Measurements from ENCODE around the gene CD82. TPM values are rescaled to one million over a fixed set of nuclear protein-coding genes. Genes with fewer than 3 reads are reported as not detected.

CD82 gene
- total and polyA plus RNA-seq, 4 donors, result 21.6 to 54.4 (median 40.2) TPM

GRCh38 chr11:44595964-44596381 lies 30.5 kb downstream of the CD82 start:
- H3K36me3 ChIP-seq (ENCODE audit: control insufficient read depth, insufficient read depth, low read length), result peaks cover 19% of the 10 kb centered on the region
- 41% methylated on average over 10 of the region's 10 CpGs for WGBS (ENCODE audit: insufficient coverage)
- no peak overlapping the region for H3K4me3 ChIP-seq (ENCODE audit: low read depth, low read length)
- DNase-seq (ENCODE audit: low read depth in 4 of 6, low spot score in 6 of 6), result peak; percentile 35 to 91 (median 49)
- H3K4me1 ChIP-seq (ENCODE audit: control insufficient read depth, insufficient read depth, low read length), result peaks cover 74% of the 10 kb centered on the region
- peak overlapping the region; percentile 71 for H3K27ac ChIP-seq (ENCODE audit: low read depth, low read length)
- no peaks in the 10 kb centered on the region for H3K27me3 ChIP-seq (ENCODE audit: control insufficient read depth, insufficient read depth, low read length)
- H3K9me3 ChIP-seq (ENCODE audit: control insufficient read depth, insufficient read depth, low read length), result no peaks in the 10 kb centered on the region

- Histone ChIP-seq H3K4me3 (ENCODE audit: low read depth, low read length) (no peak overlapping the region), H3K27me3 (ENCODE audit: control insufficient read depth, insufficient read depth, low read length) (no peaks in the 10 kb centered on the region), H3K4me1 (ENCODE audit: control insufficient read depth, insufficient read depth, low read length) (peaks cover 81% of the 10 kb centered on the region), H3K27ac (ENCODE audit: low read depth, low read length) (peak overlapping the region; percentile 71), H3K36me3 (ENCODE audit: control insufficient read depth, insufficient read depth, low read length) (peaks cover 24% of the 10 kb centered on the region), H3K9me3 (ENCODE audit: control insufficient read depth, insufficient read depth, low read length) (no peaks in the 10 kb centered on the region)
- 56% methylated on average over 5 of the region's 13 CpGs for WGBS (ENCODE audit: insufficient coverage)
- no peak for DNase-seq (ENCODE audit: low read depth in 4 of 6, low spot score in 6 of 6)
These were observed 31.2 kb downstream of the CD82 start for GRCh38 chr11:44596525-44597276.

GRCh38 chr11:44597358-44598012 lies 32.0 kb downstream of the CD82 start:
- no peak overlapping the region for H3K4me3 ChIP-seq (ENCODE audit: low read depth, low read length)
- H3K27ac ChIP-seq (ENCODE audit: low read depth, low read length), result no peak overlapping the region
- H3K36me3 ChIP-seq (ENCODE audit: control insufficient read depth, insufficient read depth, low read length), result peaks cover 24% of the 10 kb centered on the region
- H3K4me1 ChIP-seq (ENCODE audit: control insufficient read depth, insufficient read depth, low read length), result peaks cover 80% of the 10 kb centered on the region
- no peaks in the 10 kb centered on the region for H3K27me3 ChIP-seq (ENCODE audit: control insufficient read depth, insufficient read depth, low read length)
- no peak for DNase-seq (ENCODE audit: low read depth in 4 of 6, low spot score in 6 of 6)
- WGBS (ENCODE audit: insufficient coverage), result 76% methylated on average over 2 of the region's 5 CpGs
- H3K9me3 ChIP-seq (ENCODE audit: control insufficient read depth, insufficient read depth, low read length), result no peaks in the 10 kb centered on the region

DNA sequence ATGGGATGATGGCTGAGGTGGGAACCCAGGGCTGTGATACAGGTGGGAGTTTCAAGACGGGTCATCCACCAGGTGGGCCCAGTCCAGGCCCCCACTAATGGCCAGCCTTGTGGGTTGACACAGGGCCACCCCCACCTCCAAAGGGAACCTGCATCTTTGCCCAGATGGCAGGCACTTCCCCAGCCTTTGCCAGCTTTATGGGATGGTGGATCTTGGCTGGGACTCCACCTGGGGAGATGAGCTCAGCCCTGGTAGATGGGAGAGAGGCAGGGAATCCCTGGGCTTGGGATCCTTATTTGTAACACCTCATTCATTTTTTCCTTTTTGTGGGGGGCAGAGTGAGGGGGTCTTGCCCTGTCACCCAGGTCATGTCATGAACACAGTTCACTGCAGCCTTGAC lies 33.4 kb downstream of the CD82 start:
- H3K4me3 ChIP-seq (ENCODE audit: low read depth, low read length), result no peak overlapping the region
- no peak for DNase-seq (ENCODE audit: low read depth in 4 of 6, low spot score in 6 of 6)
- H3K36me3 ChIP-seq (ENCODE audit: control insufficient read depth, insufficient read depth, low read length), result peaks cover 25% of the 10 kb centered on the region
- no peaks in the 10 kb centered on the region for H3K27me3 ChIP-seq (ENCODE audit: control insufficient read depth, insufficient read depth, low read length)
- no peaks in the 10 kb centered on the region for H3K9me3 ChIP-seq (ENCODE audit: control insufficient read depth, insufficient read depth, low read length)
- H3K27ac ChIP-seq (ENCODE audit: low read depth, low read length), result no peak overlapping the region
- H3K4me1 ChIP-seq (ENCODE audit: control insufficient read depth, insufficient read depth, low read length), result peaks cover 83% of the 10 kb centered on the region
- WGBS (ENCODE audit: insufficient coverage), result 100% methylated on average over 1 of the region's 1 CpG

GRCh38 chr11:44600261-44600660 lies 34.8 kb downstream of the CD82 start:
- H3K27ac ChIP-seq (ENCODE audit: low read depth, low read length), result peak overlapping the region; percentile 71
- H3K27me3 ChIP-seq (ENCODE audit: control insufficient read depth, insufficient read depth, low read length), result no peaks in the 10 kb centered on the region
- H3K4me1 ChIP-seq (ENCODE audit: control insufficient read depth, insufficient read depth, low read length), result peaks cover 81% of the 10 kb centered on the region
- DNase-seq (ENCODE audit: low read depth in 4 of 6, low spot score in 6 of 6), result no peak
- H3K36me3 ChIP-seq (ENCODE audit: control insufficient read depth, insufficient read depth, low read length), result peaks cover 31% of the 10 kb centered on the region
- WGBS (ENCODE audit: insufficient coverage), result 90% methylated on average over 3 of the region's 7 CpGs
- H3K4me3 ChIP-seq (ENCODE audit: low read depth, low read length), result no peak overlapping the region
- H3K9me3 ChIP-seq (ENCODE audit: control insufficient read depth, insufficient read depth, low read length), result no peaks in the 10 kb centered on the region

- peaks cover 75% of the 10 kb centered on the region for H3K4me1 ChIP-seq (ENCODE audit: control insufficient read depth, insufficient read depth, low read length)
- H3K9me3 ChIP-seq (ENCODE audit: control insufficient read depth, insufficient read depth, low read length), result no peaks in the 10 kb centered on the region
- H3K36me3 ChIP-seq (ENCODE audit: control insufficient read depth, insufficient read depth, low read length), result peaks cover 36% of the 10 kb centered on the region
- H3K27me3 ChIP-seq (ENCODE audit: control insufficient read depth, insufficient read depth, low read length), result no peaks in the 10 kb centered on the region
- no peak overlapping the region for H3K4me3 ChIP-seq (ENCODE audit: low read depth, low read length)
- DNase-seq (ENCODE audit: low read depth in 4 of 6, low spot score in 6 of 6), result peak in 2 of 6 donors; percentile 50 to 59
- 34% methylated on average over 9 of the region's 10 CpGs for WGBS (ENCODE audit: insufficient coverage)
- H3K27ac ChIP-seq (ENCODE audit: low read depth, low read length), result peak overlapping the region; percentile 54
These were observed 35.4 kb downstream of the CD82 start for GRCh38 chr11:44600839-44601383.

GRCh38 chr11:44601471-44602370 lies 36.3 kb downstream of the CD82 start:
- Histone ChIP-seq H3K27ac (ENCODE audit: low read depth, low read length) (peak overlapping the region; percentile 7), H3K27me3 (ENCODE audit: control insufficient read depth, insufficient read depth, low read length) (no peaks in the 10 kb centered on the region), H3K36me3 (ENCODE audit: control insufficient read depth, insufficient read depth, low read length) (peaks cover 39% of the 10 kb centered on the region), H3K4me1 (ENCODE audit: control insufficient read depth, insufficient read depth, low read length) (peaks cover 67% of the 10 kb centered on the region), H3K4me3 (ENCODE audit: low read depth, low read length) (no peak overlapping the region), H3K9me3 (ENCODE audit: control insufficient read depth, insufficient read depth, low read length) (no peaks in the 10 kb centered on the region)
- WGBS (ENCODE audit: insufficient coverage), result 89% methylated on average over 9 of the region's 14 CpGs
- DNase-seq (ENCODE audit: low read depth in 4 of 6, low spot score in 6 of 6), result no peak

DNA sequence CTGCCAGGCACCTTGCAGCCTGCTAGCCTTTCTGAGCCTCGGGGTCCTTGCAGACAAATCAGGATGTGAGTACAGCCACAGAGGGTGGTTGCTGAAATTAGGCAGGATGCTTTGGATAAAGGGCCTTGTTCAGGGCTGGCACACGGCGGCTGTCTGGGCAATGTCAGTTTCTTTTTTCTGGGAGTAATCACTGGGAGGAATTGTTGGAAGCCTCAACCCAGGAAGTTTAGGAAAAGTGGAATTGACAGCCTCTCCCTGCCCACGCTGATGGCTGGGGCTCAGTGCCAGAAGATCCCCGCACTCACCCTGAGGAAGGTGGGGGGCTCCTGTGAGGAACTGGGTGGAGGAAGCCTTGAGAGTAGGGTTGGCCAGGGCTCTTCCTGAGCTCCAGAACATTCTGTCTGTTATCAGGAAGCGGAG lies 37.4 kb downstream of the CD82 start:
- Histone ChIP-seq H3K27ac (ENCODE audit: low read depth, low read length) (no peak overlapping the region), H3K4me3 (ENCODE audit: low read depth, low read length) (no peak overlapping the region), H3K27me3 (ENCODE audit: control insufficient read depth, insufficient read depth, low read length) (no peaks in the 10 kb centered on the region), H3K9me3 (ENCODE audit: control insufficient read depth, insufficient read depth, low read length) (no peaks in the 10 kb centered on the region), H3K4me1 (ENCODE audit: control insufficient read depth, insufficient read depth, low read length) (peaks cover 61% of the 10 kb centered on the region), H3K36me3 (ENCODE audit: control insufficient read depth, insufficient read depth, low read length) (peaks cover 38% of the 10 kb centered on the region)
- 32% methylated on average over 4 of the region's 6 CpGs for WGBS (ENCODE audit: insufficient coverage)
- DNase-seq (ENCODE audit: low read depth in 4 of 6, low spot score in 6 of 6), result no peak

- no peak overlapping the region for H3K27ac ChIP-seq (ENCODE audit: low read depth, low read length)
- no peaks in the 10 kb centered on the region for H3K27me3 ChIP-seq (ENCODE audit: control insufficient read depth, insufficient read depth, low read length)
- no peaks in the 10 kb centered on the region for H3K9me3 ChIP-seq (ENCODE audit: control insufficient read depth, insufficient read depth, low read length)
- peaks cover 43% of the 10 kb centered on the region for H3K36me3 ChIP-seq (ENCODE audit: control insufficient read depth, insufficient read depth, low read length)
- H3K4me1 ChIP-seq (ENCODE audit: control insufficient read depth, insufficient read depth, low read length), result peaks cover 65% of the 10 kb centered on the region
- DNase-seq (ENCODE audit: low read depth in 4 of 6, low spot score in 6 of 6), result no peak
- no peak overlapping the region for H3K4me3 ChIP-seq (ENCODE audit: low read depth, low read length)
- 70% methylated on average over 6 of the region's 6 CpGs for WGBS (ENCODE audit: insufficient coverage)
These were observed 38.7 kb downstream of the CD82 start for GRCh38 chr11:44604171-44604581.

Data from spinal cord (tissue), 10 donors.